Psoas muscle (tissue), 8 donors: Measurements from ENCODE around the gene PCYOX1L. TPM values are rescaled to one million over a fixed set of nuclear protein-coding genes. Genes with fewer than 3 reads are reported as not detected.

Experiments used
- ATAC-seq, 4 donors: fragments of 200-7000 bp; cut with Tn5 transposase; one replicate each; pipeline ENCODE4 v1.9.1; 2020; ENCODE audit warnings: moderate library complexity in 3 of 4, mild to moderate bottlenecking in 2 of 4
- DNase-seq, 2 donors: peaks; one replicate each; pipeline ENCODE4 v3.0.0-alpha.2; 2020
- H3K27ac ChIP-seq: fragments of 200-600 bp; one replicate; pipeline ENCODE4 v1.8.0; 2022
- H3K27me3 ChIP-seq, 3 donors: fragments of 200-600 bp in 1 of 3; one replicate each; pipeline versions ENCODE4 v1.6.1 to v1.8.0; 2013 to 2022; ENCODE audit warnings: low read length in 2 of 3, mild to moderate bottlenecking in 2 of 3, moderate library complexity in 1 of 3; ENCODE audit not compliant: insufficient read depth in 3 of 3
- H3K36me3 ChIP-seq, 2 donors: fragments of 200-600 bp in 1 of 2; one replicate each; pipeline versions ENCODE4 v1.6.1 to v1.8.0; 2013 to 2022; ENCODE audit warnings: low read depth in 1 of 2, mild to moderate bottlenecking in 1 of 2, moderate library complexity in 1 of 2; ENCODE audit not compliant: insufficient read depth in 1 of 2
- H3K4me1 ChIP-seq: fragments of 200-600 bp; one replicate; pipeline ENCODE4 v1.8.0; 2022
- H3K4me3 ChIP-seq: fragments of 200-600 bp; one replicate; pipeline ENCODE4 v1.8.0; 2022; ENCODE audit warnings: mild to moderate bottlenecking
- H3K9me3 ChIP-seq: fragments of 200-600 bp; one replicate; pipeline ENCODE4 v1.8.0; 2022
- WGBS, 3 donors: extraction: QIAGEN DNeasy Blood & Tissue Kit; methylation state at CpG; one replicate each; pipeline versions ENCODE4 v1.1.6 to v1.1.7; 2013; 5-methylcytosine and 5-hydroxymethylcytosine counted together
- intact Hi-C, 2 donors: fragments of 100-400 bp; cut with DNase I; formaldehyde crosslinking; loops; one replicate each; pipeline versions ENCODE4 v1.11.0 to v1.14.2; 2022
- polyA plus RNA-seq, 3 donors: library from polyadenylated mRNA; stranded (reverse); fragments of 200-250 nt; gene quantifications; one replicate each; pipeline ENCODE4 v1.2.3, GENCODE V29; 2013
- total RNA-seq, 4 donors: library from RNA; stranded (reverse); fragmentation: NEBNext Ultra II Directional in 2 of 4; extraction: Animal tissue kit (Norgen Biotek cat#: 25700) in 2 of 4; gene quantifications; one replicate each; pipeline versions ENCODE4 v1.2.1 to v1.2.4, GENCODE V29; 2021 to 2023
- TF ChIP-seq, protein P1 (sequence below): fragments of 200-600 bp; IDR thresholded peaks from one replicate; pipeline ENCODE4 v1.8.0; 2022; ENCODE audit warnings: antibody characterized with exemption
- donor health status: healthy with polysubstance abuse.
- donor health status: DM: no; HTN: no; CAD: no; lungs with moderate emphysema.
- donor health status: Bipolar disorder and iron deficiency.
- donor health status: healthy.
- donor health status: DM: yes; HTN: yes; CAD: no.
- donor health status: DM: no; HTN: no; CAD: no.
- donor health status: DM: no; HTN: no; CAD: no.
- donor health status: DM: yes; HTN: yes; CAD: no.

PCYOX1L gene
- total and polyA plus RNA-seq, 7 donors = 0.28 to 2.7 (median 0.70) TPM

- Histone ChIP-seq H3K4me3 (no peak overlapping the region), H3K27ac (no peak overlapping the region), H3K27me3 (no peaks in the 10 kb centered on the region), H3K4me1 (no peaks in the 10 kb centered on the region), H3K36me3 (no peaks in the 10 kb centered on the region), H3K9me3 (no peaks in the 10 kb centered on the region)
- DNase-seq (no peak), ATAC-seq (no peak)
- TF ChIP-seq, protein P1, sequence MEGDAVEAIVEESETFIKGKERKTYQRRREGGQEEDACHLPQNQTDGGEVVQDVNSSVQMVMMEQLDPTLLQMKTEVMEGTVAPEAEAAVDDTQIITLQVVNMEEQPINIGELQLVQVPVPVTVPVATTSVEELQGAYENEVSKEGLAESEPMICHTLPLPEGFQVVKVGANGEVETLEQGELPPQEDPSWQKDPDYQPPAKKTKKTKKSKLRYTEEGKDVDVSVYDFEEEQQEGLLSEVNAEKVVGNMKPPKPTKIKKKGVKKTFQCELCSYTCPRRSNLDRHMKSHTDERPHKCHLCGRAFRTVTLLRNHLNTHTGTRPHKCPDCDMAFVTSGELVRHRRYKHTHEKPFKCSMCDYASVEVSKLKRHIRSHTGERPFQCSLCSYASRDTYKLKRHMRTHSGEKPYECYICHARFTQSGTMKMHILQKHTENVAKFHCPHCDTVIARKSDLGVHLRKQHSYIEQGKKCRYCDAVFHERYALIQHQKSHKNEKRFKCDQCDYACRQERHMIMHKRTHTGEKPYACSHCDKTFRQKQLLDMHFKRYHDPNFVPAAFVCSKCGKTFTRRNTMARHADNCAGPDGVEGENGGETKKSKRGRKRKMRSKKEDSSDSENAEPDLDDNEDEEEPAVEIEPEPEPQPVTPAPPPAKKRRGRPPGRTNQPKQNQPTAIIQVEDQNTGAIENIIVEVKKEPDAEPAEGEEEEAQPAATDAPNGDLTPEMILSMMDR = no peak
- 78 to 98% (median 80%) methylated on average over 2 of the region's 2 CpGs for WGBS, 3 donors
- intact Hi-C loops = no loop called here
These were observed 43.2 kb downstream of the PCYOX1L start for GRCh38 chr5:149401051-149401450.

DNA sequence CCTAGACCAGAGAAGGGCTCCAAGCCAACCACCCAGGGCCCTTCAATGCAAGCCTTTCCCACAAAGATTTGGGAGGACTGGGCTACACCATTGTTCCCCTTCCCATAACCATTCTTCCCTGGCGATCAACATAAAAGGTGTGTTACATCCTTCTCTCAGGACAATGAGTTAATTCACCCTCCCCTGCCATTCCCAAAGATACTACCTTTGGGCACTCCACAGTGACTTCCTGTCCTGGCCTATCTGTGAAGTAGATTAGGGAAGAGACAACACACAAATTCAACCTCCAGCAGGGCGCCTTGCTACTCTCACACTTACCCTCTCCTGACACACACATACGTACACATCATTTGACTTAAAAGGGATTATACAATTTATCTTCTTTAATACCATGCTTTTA, 44.4 kb downstream of the PCYOX1L start:
- Histone ChIP-seq H3K4me3 (no peak overlapping the region), H3K27ac (no peak overlapping the region), H3K4me1 (no peaks in the 10 kb centered on the region), H3K27me3 (no peaks in the 10 kb centered on the region), H3K9me3 (no peaks in the 10 kb centered on the region), H3K36me3 (no peaks in the 10 kb centered on the region)
- ATAC-seq (no peak), DNase-seq (no peak)
- TF ChIP-seq, protein P1 = no peak
- WGBS, 3 donors = 96 to 98% (median 97%) methylated on average over 3 of the region's 3 CpGs
- intact Hi-C loops = no loop called here

GRCh38 chr5:149403923-149404745, 46.3 kb downstream of the PCYOX1L start:
- DNase-seq (no peak), ATAC-seq (no peak)
- TF ChIP-seq, protein P1 = no peak
- Histone ChIP-seq H3K4me3 (no peak overlapping the region), H3K4me1 (no peaks in the 10 kb centered on the region), H3K27me3 (no peaks in the 10 kb centered on the region), H3K27ac (peak overlapping the region; percentile 66), H3K36me3 (no peaks in the 10 kb centered on the region), H3K9me3 (no peaks in the 10 kb centered on the region)
- 74 to 85% (median 78%) methylated on average over 15 of the region's 15 CpGs for WGBS, 3 donors
- intact Hi-C loops = no loop called here

DNA sequence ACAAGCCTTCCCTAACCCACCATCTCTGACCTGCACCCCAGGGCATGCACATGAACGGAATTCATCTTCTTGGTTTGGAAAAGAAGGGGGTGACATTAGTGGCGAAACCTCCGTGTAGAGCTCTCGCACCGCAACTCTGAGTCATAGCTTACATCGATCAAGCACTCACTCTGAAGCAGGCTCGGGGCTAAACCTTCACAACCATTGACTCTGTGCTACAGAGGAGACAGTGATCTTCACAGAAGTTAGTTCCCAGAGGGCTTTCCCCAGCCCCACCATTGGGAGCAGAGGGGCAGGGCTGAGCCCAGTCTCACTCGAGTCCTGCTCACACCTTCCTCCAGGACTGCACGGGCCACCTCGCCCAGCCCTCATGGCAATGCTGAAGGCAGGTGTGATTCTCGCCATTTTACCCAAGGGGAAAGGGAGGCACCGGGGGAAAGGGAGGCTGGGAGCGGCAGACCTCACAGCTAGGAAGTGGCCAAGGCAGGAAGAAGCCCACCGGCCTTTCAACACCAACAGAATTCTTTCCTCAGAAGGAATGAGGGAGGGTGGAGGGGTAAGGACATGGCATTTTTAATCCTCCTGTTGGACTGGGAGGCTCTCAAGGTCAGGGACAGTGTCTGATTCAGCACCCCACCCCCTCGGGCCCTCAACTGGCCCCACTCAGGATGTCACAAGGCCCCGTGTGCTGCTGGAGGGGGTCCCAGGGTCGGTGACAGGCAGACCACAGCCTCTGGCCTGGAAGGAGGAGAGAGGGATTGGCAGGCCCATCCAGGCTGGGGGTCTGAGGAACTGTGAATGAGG, 47.1 kb downstream of the PCYOX1L start:
- no peak for ATAC-seq

More for the DNA sequence above, 47.1 kb downstream of the PCYOX1L start:
- Histone ChIP-seq H3K27me3 (no peaks in the 10 kb centered on the region), H3K4me3 (peak overlapping the region; percentile 14), H3K36me3 (no peaks in the 10 kb centered on the region), H3K9me3 (no peaks in the 10 kb centered on the region), H3K27ac (peak overlapping the region; percentile 66), H3K4me1 (no peaks in the 10 kb centered on the region)
- WGBS, 3 donors = 76 to 80% (median 80%) methylated on average over 14 to 17 of the region's 17 CpGs
- TF ChIP-seq, protein P1 = no peak
- intact Hi-C loops = no loop called here
- DNase-seq = no peak
